Activated T-cell treated with anti-CD3 and anti-CD28 coated beads for 1 hour (primary cell): Measurements from ENCODE around the gene CCDC93.
"Not testable (repeated sequence)": the region's sequence is repeated elsewhere in the genome, so short reads cannot be mapped to it uniquely, and the experiment has no call there.

Experiments used
- DNase-seq: peaks from one replicate; pipeline ENCODE4 v3.0.0-alpha.2; 2020; ENCODE audit warnings: low read depth

CCDC93 gene

GRCh38 chr2:118046634-118047210 is 32.9 kb upstream of the CCDC93 start:
- no peak for DNase-seq

GRCh38 chr2:118045286-118045685 is 31.4 kb upstream of the CCDC93 start:
- DNase-seq, result no peak

GRCh38 chr2:118044854-118045253 is 31.0 kb upstream of the CCDC93 start:
- no peak for DNase-seq

GRCh38 chr2:118044103-118044716 is 30.3 kb upstream of the CCDC93 start:
- no peak for DNase-seq

GRCh38 chr2:118040891-118041290 is 27.0 kb upstream of the CCDC93 start:
- no peak for DNase-seq

GRCh38 chr2:118032169-118033013 is 18.5 kb upstream of the CCDC93 start:
- DNase-seq, result peak; percentile 27

GRCh38 chr2:118031566-118031965 is 17.7 kb upstream of the CCDC93 start:
- no peak for DNase-seq

GRCh38 chr2:118029025-118029424 is 15.2 kb upstream of the CCDC93 start:
- no peak for DNase-seq

GRCh38 chr2:118021356-118021755 is 7.5 kb upstream of the CCDC93 start:
- DNase-seq, result no peak

- no peak for DNase-seq
These were observed 6.0 kb upstream of the CCDC93 start for GRCh38 chr2:118019821-118020220.

GRCh38 chr2:118016911-118017310 is 3.0 kb upstream of the CCDC93 start:
- DNase-seq, result no peak

- DNase-seq, result not testable (repeated sequence)
These were observed 1.9 kb upstream of the CCDC93 start for GRCh38 chr2:118015761-118016160.

GRCh38 chr2:118014492-118014824 is 588 bp upstream of the CCDC93 start:
- DNase-seq, result no peak

- no peak for DNase-seq
These were observed 598 bp downstream of the CCDC93 start for GRCh38 chr2:118013221-118013723.

- DNase-seq, result no peak
These were observed 1.1 kb downstream of the CCDC93 start for GRCh38 chr2:118012778-118013177.

GRCh38 chr2:118010473-118010872 is 3.4 kb downstream of the CCDC93 start:
- DNase-seq, result no peak

- DNase-seq, result no peak
These were observed 7.0 kb downstream of the CCDC93 start for GRCh38 chr2:118006861-118007260.

GRCh38 chr2:118006326-118006725 is 7.5 kb downstream of the CCDC93 start:
- no peak for DNase-seq

GRCh38 chr2:118003396-118003824 is 10.5 kb downstream of the CCDC93 start:
- peak; percentile 14 for DNase-seq

GRCh38 chr2:118000041-118000440 is 13.8 kb downstream of the CCDC93 start:
- no peak for DNase-seq

- DNase-seq, result no peak
These were observed 15.9 kb downstream of the CCDC93 start for GRCh38 chr2:117997872-117998454.

- no peak for DNase-seq
These were observed 17.3 kb downstream of the CCDC93 start for GRCh38 chr2:117996525-117996924.

GRCh38 chr2:117994729-117995128 is 19.1 kb downstream of the CCDC93 start:
- no peak for DNase-seq
